Activated naive CD8-positive, alpha-beta T cell treated with anti-CD3 and anti-CD28 coated beads for 36 hours (primary cell): ENCODE data around the gene MYH9. TPM values are rescaled to one million over a fixed set of nuclear protein-coding genes. Genes with fewer than 3 reads are reported as not detected.

ENCODE experiments used
- DNase-seq: peaks from one replicate; pipeline ENCODE4 v3.0.0; 2021
- H3K27ac Mint-ChIP-seq: one replicate; pipeline ENCODE4 v1.8.0; 2022; ENCODE audit warnings: mild to moderate bottlenecking, moderate library complexity, mixed read lengths
- H3K27me3 Mint-ChIP-seq: one replicate; pipeline ENCODE4 v1.8.0; 2022; ENCODE audit warnings: mild to moderate bottlenecking, mixed read lengths
- H3K36me3 Mint-ChIP-seq: one replicate; pipeline ENCODE4 v1.8.0; 2021; ENCODE audit warnings: mild to moderate bottlenecking, mixed read lengths
- H3K4me1 Mint-ChIP-seq: one replicate; pipeline ENCODE4 v1.8.0; 2021; ENCODE audit warnings: mixed read lengths
- H3K4me3 Mint-ChIP-seq: one replicate; pipeline ENCODE4 v1.8.0; 2022; ENCODE audit warnings: mild to moderate bottlenecking, moderate library complexity, mixed read lengths
- H3K9me3 Mint-ChIP-seq: one replicate; pipeline ENCODE4 v1.8.0; 2022; ENCODE audit warnings: mixed read lengths
- total RNA-seq, 2 experiments: library from RNA; stranded (reverse); gene quantifications; one replicate each; pipeline ENCODE4 v1.2.3, GENCODE V29; 2021

Gene MYH9
- total RNA-seq, 2 experiments from 2014 or later = 551 to 554 TPM

- H3K4me3 Mint-ChIP-seq = no peak overlapping the region
- DNase-seq = peak; percentile 76
These were observed 86.4 kb downstream of the MYH9 start for GRCh38 chr22:36301384-36301828.

DNA sequence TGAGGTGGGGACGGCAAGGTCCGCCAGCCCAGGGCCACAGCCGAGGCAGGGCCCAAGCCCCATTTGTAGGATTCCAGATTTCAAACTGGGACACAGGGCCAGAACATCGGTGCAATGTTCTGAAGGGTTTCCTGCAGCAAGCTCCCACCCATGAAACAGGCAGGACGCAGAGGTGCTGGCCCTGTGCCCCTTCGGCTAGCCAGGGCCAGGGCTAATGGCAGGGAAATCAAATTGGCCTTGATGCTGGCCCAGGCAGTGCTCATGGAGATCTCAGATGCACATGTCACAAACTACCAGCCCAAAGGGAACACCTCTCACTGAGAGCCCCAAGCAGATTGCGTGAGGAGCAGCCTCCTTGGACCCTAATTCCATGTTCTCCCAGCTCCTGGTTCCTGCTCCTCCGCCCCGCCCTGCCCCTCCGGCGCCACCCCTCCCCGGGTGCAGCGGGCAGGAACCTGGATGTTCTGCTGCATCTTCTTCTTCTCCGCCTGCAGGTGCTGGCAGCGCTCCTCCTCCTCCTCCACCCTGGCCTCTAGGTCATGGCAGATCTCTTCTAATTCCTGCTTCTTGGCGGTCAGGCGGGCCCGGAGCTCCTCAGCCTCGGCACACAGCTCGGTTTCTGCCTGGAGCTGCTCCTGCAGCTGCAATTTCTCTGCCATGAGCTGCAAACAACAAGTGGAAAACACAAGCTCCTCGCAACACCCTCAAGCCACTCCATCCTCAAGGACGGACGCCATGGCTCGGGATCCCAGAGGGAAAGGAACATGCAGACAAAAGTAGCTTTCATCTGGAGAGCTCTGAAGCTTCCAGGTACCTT lies 87.2 kb downstream of the MYH9 start:
- H3K9me3 Mint-ChIP-seq = no peaks in the 10 kb centered on the region
- H3K27ac Mint-ChIP-seq = peak overlapping the region; percentile 70
- H3K4me3 Mint-ChIP-seq = no peak overlapping the region
- DNase-seq = no peak
- H3K27me3 Mint-ChIP-seq = no peaks in the 10 kb centered on the region
- peaks cover 5% of the 10 kb centered on the region for H3K4me1 Mint-ChIP-seq
- H3K36me3 Mint-ChIP-seq = peaks cover 28% of the 10 kb centered on the region

More at GRCh38 chr22:36301384-36301828, 86.4 kb downstream of the MYH9 start:
- H3K27ac Mint-ChIP-seq = peak overlapping the region; percentile 70
- no peaks in the 10 kb centered on the region for H3K9me3 Mint-ChIP-seq
- peaks cover 24% of the 10 kb centered on the region for H3K36me3 Mint-ChIP-seq
- H3K4me1 Mint-ChIP-seq = peaks cover 5% of the 10 kb centered on the region
- no peaks in the 10 kb centered on the region for H3K27me3 Mint-ChIP-seq

GRCh38 chr22:36299911-36300310 lies 87.9 kb downstream of the MYH9 start:
- H3K27ac Mint-ChIP-seq = peak overlapping the region; percentile 60
- H3K4me3 Mint-ChIP-seq = no peak overlapping the region
- no peaks in the 10 kb centered on the region for H3K27me3 Mint-ChIP-seq
- DNase-seq = no peak
- H3K9me3 Mint-ChIP-seq = no peaks in the 10 kb centered on the region
- H3K4me1 Mint-ChIP-seq = peaks cover 5% of the 10 kb centered on the region
- peaks cover 35% of the 10 kb centered on the region for H3K36me3 Mint-ChIP-seq

GRCh38 chr22:36299295-36299694 lies 88.5 kb downstream of the MYH9 start:
- Mint-ChIP-seq H3K36me3 (peaks cover 40% of the 10 kb centered on the region), H3K4me3 (no peak overlapping the region), H3K27me3 (no peaks in the 10 kb centered on the region), H3K4me1 (peaks cover 5% of the 10 kb centered on the region), H3K27ac (peak overlapping the region; percentile 60), H3K9me3 (no peaks in the 10 kb centered on the region)
- DNase-seq = no peak

- Mint-ChIP-seq H3K27ac (peak overlapping the region; percentile 58), H3K36me3 (peaks cover 46% of the 10 kb centered on the region), H3K9me3 (no peaks in the 10 kb centered on the region)
These were observed 89.2 kb downstream of the MYH9 start for GRCh38 chr22:36298601-36299000.

GRCh38 chr22:36298118-36298517 lies 89.6 kb downstream of the MYH9 start:
- DNase-seq = no peak
- Mint-ChIP-seq H3K27ac (peak overlapping the region; percentile 58), H3K27me3 (no peaks in the 10 kb centered on the region), H3K36me3 (peaks cover 51% of the 10 kb centered on the region), H3K4me3 (no peak overlapping the region), H3K4me1 (peaks cover 5% of the 10 kb centered on the region), H3K9me3 (no peaks in the 10 kb centered on the region)

More at GRCh38 chr22:36298601-36299000, 89.2 kb downstream of the MYH9 start:
- DNase-seq = no peak
- no peaks in the 10 kb centered on the region for H3K27me3 Mint-ChIP-seq
- H3K4me1 Mint-ChIP-seq = peaks cover 5% of the 10 kb centered on the region
- H3K4me3 Mint-ChIP-seq = no peak overlapping the region

DNA sequence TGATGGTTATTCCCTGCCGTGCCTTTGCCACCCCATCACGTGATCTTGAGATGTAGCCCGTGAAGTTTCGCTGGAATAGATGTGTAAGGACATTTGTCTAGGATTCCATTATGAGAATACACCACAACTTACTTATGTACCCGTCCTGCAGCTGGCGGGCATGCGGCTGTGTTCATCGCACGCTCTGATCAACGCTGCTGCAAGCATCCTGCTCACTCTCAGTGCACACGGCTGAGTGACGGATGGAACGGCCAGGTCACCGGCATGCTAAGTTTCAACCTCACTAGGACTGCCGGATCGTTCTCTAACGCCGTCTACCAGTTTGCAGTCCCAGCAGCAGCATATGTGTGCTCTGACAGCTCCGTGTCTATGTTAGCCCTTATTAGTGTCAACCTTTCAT lies 90.2 kb downstream of the MYH9 start:
- no peak overlapping the region for H3K4me3 Mint-ChIP-seq
- H3K27me3 Mint-ChIP-seq = no peaks in the 10 kb centered on the region
- H3K9me3 Mint-ChIP-seq = no peaks in the 10 kb centered on the region
- H3K27ac Mint-ChIP-seq = peak overlapping the region; percentile 58
- DNase-seq = no peak
- peaks cover 5% of the 10 kb centered on the region for H3K4me1 Mint-ChIP-seq
- H3K36me3 Mint-ChIP-seq = peaks cover 55% of the 10 kb centered on the region

GRCh38 chr22:36296690-36297089 lies 91.1 kb downstream of the MYH9 start:
- peaks cover 5% of the 10 kb centered on the region for H3K9me3 Mint-ChIP-seq
- H3K27ac Mint-ChIP-seq = peak overlapping the region; percentile 42
- no peaks in the 10 kb centered on the region for H3K27me3 Mint-ChIP-seq
- H3K4me1 Mint-ChIP-seq = peaks cover 9% of the 10 kb centered on the region
- no peak overlapping the region for H3K4me3 Mint-ChIP-seq
- DNase-seq = no peak
- H3K36me3 Mint-ChIP-seq = peaks cover 62% of the 10 kb centered on the region

DNA sequence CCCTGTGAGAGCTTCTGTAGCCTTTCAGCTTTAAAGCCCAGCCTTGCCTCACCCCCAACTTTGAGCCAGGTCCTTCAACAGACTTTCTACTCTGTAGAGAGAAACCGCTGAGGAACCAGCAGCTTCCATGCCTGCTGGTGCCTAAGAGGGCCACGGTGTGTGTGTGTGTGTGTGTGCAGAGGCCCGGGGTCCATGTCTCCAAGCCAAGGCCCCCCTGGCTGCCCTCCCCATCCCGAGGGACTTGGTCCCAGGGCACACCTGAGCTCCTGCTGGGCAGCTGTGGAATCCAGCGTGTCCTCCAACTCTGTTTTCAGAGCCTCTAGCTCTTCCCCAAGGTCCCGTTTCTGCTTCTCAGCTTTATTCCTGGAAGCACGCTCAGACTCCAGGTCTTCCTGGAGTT lies 92.5 kb downstream of the MYH9 start:
- Mint-ChIP-seq H3K9me3 (peaks cover 5% of the 10 kb centered on the region), H3K36me3 (peaks cover 62% of the 10 kb centered on the region), H3K4me3 (no peak overlapping the region), H3K4me1 (peaks cover 6% of the 10 kb centered on the region), H3K27ac (no peak overlapping the region), H3K27me3 (no peaks in the 10 kb centered on the region)
- no peak for DNase-seq

GRCh38 chr22:36294801-36295200 lies 93.0 kb downstream of the MYH9 start:
- no peaks in the 10 kb centered on the region for H3K27me3 Mint-ChIP-seq
- peak overlapping the region; percentile 66 for H3K27ac Mint-ChIP-seq
- peaks cover 5% of the 10 kb centered on the region for H3K9me3 Mint-ChIP-seq
- DNase-seq = no peak
- peaks cover 8% of the 10 kb centered on the region for H3K4me1 Mint-ChIP-seq
- H3K36me3 Mint-ChIP-seq = peaks cover 65% of the 10 kb centered on the region
- H3K4me3 Mint-ChIP-seq = no peak overlapping the region

- H3K4me3 Mint-ChIP-seq = no peak overlapping the region
- peaks cover 70% of the 10 kb centered on the region for H3K36me3 Mint-ChIP-seq
- H3K4me1 Mint-ChIP-seq = peaks cover 11% of the 10 kb centered on the region
- peaks cover 5% of the 10 kb centered on the region for H3K9me3 Mint-ChIP-seq
- no peak overlapping the region for H3K27ac Mint-ChIP-seq
- no peaks in the 10 kb centered on the region for H3K27me3 Mint-ChIP-seq
- no peak for DNase-seq
These were observed 93.5 kb downstream of the MYH9 start for GRCh38 chr22:36294293-36294620.

GRCh38 chr22:36293606-36294292 lies 94.0 kb downstream of the MYH9 start:
- Mint-ChIP-seq H3K4me1 (peaks cover 13% of the 10 kb centered on the region), H3K27me3 (no peaks in the 10 kb centered on the region), H3K36me3 (peaks cover 75% of the 10 kb centered on the region), H3K27ac (no peak overlapping the region), H3K9me3 (peaks cover 5% of the 10 kb centered on the region), H3K4me3 (no peak overlapping the region)
- no peak for DNase-seq

DNA sequence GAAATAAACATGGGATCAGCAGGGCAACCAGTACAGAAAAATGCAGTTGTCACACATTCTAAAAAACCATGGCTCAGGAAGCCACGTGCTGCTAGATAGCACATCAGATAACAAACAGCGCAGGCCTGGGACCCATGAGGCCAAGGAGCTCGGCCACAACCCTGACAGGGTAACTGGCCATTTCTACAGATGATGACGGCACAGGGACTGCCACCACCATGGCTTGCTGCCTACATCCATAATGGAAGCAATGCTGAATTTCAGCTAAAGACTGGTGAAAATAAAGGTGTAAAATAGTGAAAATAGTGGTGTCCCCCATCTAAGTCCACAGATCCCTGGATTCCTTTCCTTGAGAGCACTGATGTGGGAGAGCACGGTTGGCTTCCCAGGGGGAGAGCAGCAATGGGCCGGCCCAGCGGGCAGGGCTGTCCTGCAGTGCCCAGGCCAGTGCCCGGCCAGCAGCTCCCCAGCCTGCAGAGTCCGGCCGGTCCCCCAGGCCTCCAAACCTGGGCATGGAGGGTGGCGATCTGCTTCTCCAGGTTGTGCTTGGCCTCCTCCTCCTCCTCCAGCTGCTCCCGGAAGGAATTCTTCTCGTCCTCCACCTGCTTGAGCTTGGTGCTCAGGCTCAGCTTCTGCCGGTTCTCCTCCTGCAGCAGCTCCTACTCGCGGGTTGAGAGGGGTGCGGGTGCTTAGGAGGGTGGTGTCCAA lies 94.8 kb downstream of the MYH9 start:
- H3K36me3 Mint-ChIP-seq = peaks cover 80% of the 10 kb centered on the region
- DNase-seq = no peak
- H3K27ac Mint-ChIP-seq = no peak overlapping the region
- H3K27me3 Mint-ChIP-seq = no peaks in the 10 kb centered on the region
- H3K9me3 Mint-ChIP-seq = peaks cover 5% of the 10 kb centered on the region
- H3K4me1 Mint-ChIP-seq = peaks cover 15% of the 10 kb centered on the region
- no peak overlapping the region for H3K4me3 Mint-ChIP-seq

- DNase-seq = no peak
- H3K9me3 Mint-ChIP-seq = peaks cover 5% of the 10 kb centered on the region
- peaks cover 80% of the 10 kb centered on the region for H3K36me3 Mint-ChIP-seq
- peak overlapping the region; percentile 34 for H3K4me3 Mint-ChIP-seq
- H3K27ac Mint-ChIP-seq = peak overlapping the region; percentile 65
- H3K27me3 Mint-ChIP-seq = no peaks in the 10 kb centered on the region
- H3K4me1 Mint-ChIP-seq = peaks cover 16% of the 10 kb centered on the region
These were observed 95.7 kb downstream of the MYH9 start for GRCh38 chr22:36291831-36292740.
